A549 (cell line): ENCODE results near the gene PPP2R5C. TPM values are rescaled to one million over a fixed set of nuclear protein-coding genes. Genes with fewer than 3 reads are reported as not detected.

Experiments
- ATAC-seq, 2 experiments: fragments of 200-7000 bp in 1 of 2; fragments of >200 bp in 1 of 2; cut with Nextera tagmentation in 1 of 2; cut with Tn5 transposase in 1 of 2; 3 replicates each; pipeline versions ENCODE4 v1.8.0 to v1.9.1; 2018 to 2020; ENCODE audit warnings: mild to moderate bottlenecking in 1 of 2, moderate library complexity in 1 of 2
- CTCF ChIA-PET: fragments of 300-600 bp; sonication (Branson Sonifier 250); formaldehyde crosslinking; extraction: SDS; loops from one replicate; lab custom pipeline; 2021; ENCODE audit warnings: antibody characterized with exemption, inconsistent platforms; lab: Yijun Ruan, JAX
- POLR2A ChIA-PET: fragments of 350-600 bp; formaldehyde crosslinking; extraction: SDS; loops from one replicate; lab custom pipeline; 2021; ENCODE audit warnings: antibody characterized with exemption, inconsistent platforms; lab: Yijun Ruan, JAX
- DNase-seq, 2 experiments: peaks; one replicate each; pipeline versions ENCODE4 v3.0.0 to v3.0.0-alpha.2; 2011 to 2016; ENCODE audit warnings: low read depth in 1 of 2, low spot score in 1 of 2
- FAIRE-seq: peaks from 2 replicates; lab custom pipeline; 2011; peaks lifted over from hg19 to GRCh38; lab: Jason Lieb, UNC
- H3K27ac ChIP-seq, 2 experiments: fragments of >200 bp; sonication (Bioruptor Twin); formaldehyde crosslinking; 3 replicates each; pipeline ENCODE4 v1.5.1; 2016 to 2017
- H3K4me1 ChIP-seq: fragments of >200 bp; sonication (Bioruptor Twin); formaldehyde crosslinking; 3 replicates; pipeline ENCODE4 v1.6.1; 2016
- H3K4me2 ChIP-seq: fragments of >200 bp; sonication (Bioruptor Twin); formaldehyde crosslinking; 3 replicates; pipeline ENCODE4 v1.6.1; 2016
- H3K4me3 ChIP-seq: fragments of >200 bp; sonication (Bioruptor Twin); formaldehyde crosslinking; 3 replicates; pipeline ENCODE4 v1.5.1; 2016
- H3K9me3 ChIP-seq: fragments of >200 bp; sonication (Bioruptor Twin); formaldehyde crosslinking; 3 replicates; pipeline ENCODE4 v1.6.1; 2016
- CEBPB ChIP-seq, 2 experiments: fragments of >200 bp in 1 of 2; sonication (Bioruptor Twin) in 1 of 2; formaldehyde crosslinking in 1 of 2; IDR thresholded peaks; 2 replicates each; pipeline ENCODE4 v1.6.1; 2012 to 2016
- CHD2 ChIP-seq: fragments of 150-350 bp; IDR thresholded peaks from 2 replicates; pipeline ENCODE4 v1.6.1; 2014; ENCODE audit warnings: low read length; ENCODE audit not compliant: partially characterized antibody
- CHD4 ChIP-seq: fragments of 200-600 bp; sonication (generic); IDR thresholded peaks from 2 replicates; pipeline ENCODE4 v1.6.1; 2016; ENCODE audit warnings: antibody characterized with exemption, mild to moderate bottlenecking, borderline replicate concordance
- EHMT2 ChIP-seq: fragments of 200-600 bp; sonication (generic); IDR thresholded peaks from 2 replicates; pipeline ENCODE4 v1.6.1; 2016; ENCODE audit warnings: antibody characterized with exemption, low read depth, mild to moderate bottlenecking, moderate library complexity
- FOSL2 ChIP-seq, 2 experiments: fragments of 450-650 bp in 1 of 2; fragments of >200 bp in 1 of 2; sonication (Bioruptor Twin) in 1 of 2; formaldehyde crosslinking; IDR thresholded peaks; 2 replicates each; pipeline versions ENCODE4 v1.5.0 to v1.6.1; 2016 to 2020; ENCODE audit warnings: mild to moderate bottlenecking in 1 of 2, moderate library complexity in 1 of 2
- GATA3 ChIP-seq: IDR thresholded peaks from 2 replicates; pipeline ENCODE4 v1.6.1; 2012; ENCODE audit warnings: borderline replicate concordance
- HEYL ChIP-seq: fragments of 250-450 bp; sonication (Bioruptor Pico); IDR thresholded peaks from 2 replicates; pipeline ENCODE4 v1.8.0; 2021; ENCODE audit warnings: mild to moderate bottlenecking, moderate library complexity
- HOXB13 ChIP-seq: fragments of 250-450 bp; sonication (Bioruptor Pico); IDR thresholded peaks from 2 replicates; pipeline ENCODE4 v1.5.0; 2020; ENCODE audit warnings: low read depth, mild to moderate bottlenecking, moderate library complexity
- JUN ChIP-seq, 2 experiments: fragments of >200 bp; sonication (Bioruptor Twin); formaldehyde crosslinking; IDR thresholded peaks; 2 replicates in 1 of 2; 3 replicates in 1 of 2; pipeline ENCODE4 v1.6.1; 2016 to 2017
- JUNB ChIP-seq: fragments of >200 bp; sonication (Bioruptor Twin); formaldehyde crosslinking; IDR thresholded peaks from 2 replicates; pipeline ENCODE4 v1.6.1; 2016
- MAFK ChIP-seq: fragments of 450-650 bp; IDR thresholded peaks from 2 replicates; pipeline ENCODE4 v1.6.1; 2014; ENCODE audit not compliant: partially characterized antibody
- PHF8 ChIP-seq: fragments of 200-600 bp; sonication (generic); IDR thresholded peaks from 2 replicates; pipeline ENCODE4 v1.6.1; 2016; ENCODE audit warnings: low read depth, mild to moderate bottlenecking, antibody characterized with exemption, moderate library complexity, borderline replicate concordance
- POLR2AphosphoS2 ChIP-seq: conservative IDR thresholded peaks from 2 replicates; pipeline ENCODE4 v1.6.1; 2012; ENCODE audit warnings: low read length, improper control_type of control experiment, inconsistent platforms
- RNF2 ChIP-seq: fragments of 200-600 bp; sonication (generic); IDR thresholded peaks from 2 replicates; pipeline ENCODE4 v1.6.1; 2016; ENCODE audit warnings: low read depth, mild to moderate bottlenecking, antibody characterized with exemption, moderate library complexity, borderline replicate concordance
- ZSCAN20 ChIP-seq: fragments of 250-450 bp; sonication (Bioruptor Pico); IDR thresholded peaks from 2 replicates; pipeline ENCODE4 v1.8.0; 2022; ENCODE audit warnings: mild to moderate bottlenecking, moderate library complexity
- WGBS: methylation state at CpG from one replicate; pipeline ENCODE4 v1.1.6; 2017; ENCODE audit errors: missing lambda C conversion rate; 5-methylcytosine and 5-hydroxymethylcytosine counted together
- polyA plus RNA-seq, 4 experiments: library from polyadenylated mRNA; depleted of rRNA in 3 of 4; stranded (reverse); fragments of >200 nt; fragmentation: RNase III in 1 of 4; extraction: RNeasy Plus Mini Kit Qiagen cat#74134 plus additional on column Dnase treatment in 1 of 4; gene quantifications; 2 replicates in 3 of 4; 3 replicates in 1 of 4; pipeline ENCODE4 v1.2.3, GENCODE V29; 2011 to 2017
- small RNA-seq, 6 experiments: library from RNA; depleted of rRNA; stranded (forward); fragments of <200 nt; gene quantifications; one replicate each; pipeline ENCODE3, GENCODE V24; 2012
- TF ChIP-seq, protein P1 (sequence below): fragments of 150-350 bp; IDR thresholded peaks from 2 replicates; pipeline ENCODE4 v1.6.1; 2014; ENCODE audit warnings: low read depth, mild to moderate bottlenecking, low read length

PPP2R5C gene
- polyA plus RNA-seq, 2 of the 4 experiments (the other 2 are of a cell fraction), result 74.8 to 150 TPM

DNA sequence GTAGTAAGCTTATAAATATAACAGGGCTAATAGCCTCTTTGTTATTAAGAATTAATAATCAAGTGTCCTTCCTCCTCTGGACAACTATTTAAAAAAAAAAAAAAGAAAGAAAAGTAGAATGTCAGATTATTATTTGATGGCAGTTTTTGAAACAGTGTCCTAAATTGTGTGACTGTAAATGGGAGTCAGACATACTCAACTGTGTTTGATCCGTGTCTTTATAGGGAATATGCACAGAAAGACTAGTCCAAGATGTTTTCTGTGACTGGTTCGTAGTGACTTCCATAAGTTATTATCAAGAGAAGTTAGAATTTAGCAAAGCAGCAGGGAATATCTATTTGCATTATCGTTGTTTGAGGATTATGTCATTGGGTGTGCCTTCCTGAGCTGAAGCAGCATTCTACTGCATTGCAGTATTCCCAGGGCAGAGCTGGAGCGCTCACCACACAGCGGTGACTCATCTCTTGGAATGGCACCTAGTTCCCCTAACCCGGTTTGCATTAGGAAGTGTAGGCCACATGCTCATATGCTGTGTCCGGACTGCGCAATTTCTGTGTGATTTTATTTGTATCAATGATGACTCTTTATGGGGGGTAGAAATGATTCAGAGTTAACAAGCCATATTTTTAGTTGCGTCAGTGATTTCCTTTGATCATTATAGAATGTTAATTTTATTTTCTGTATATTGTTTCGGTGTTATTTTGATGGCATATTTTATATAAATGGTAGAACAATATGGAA lies 210.8 kb downstream of the PPP2R5C start (continued):
- TF ChIP-seq, protein P1, sequence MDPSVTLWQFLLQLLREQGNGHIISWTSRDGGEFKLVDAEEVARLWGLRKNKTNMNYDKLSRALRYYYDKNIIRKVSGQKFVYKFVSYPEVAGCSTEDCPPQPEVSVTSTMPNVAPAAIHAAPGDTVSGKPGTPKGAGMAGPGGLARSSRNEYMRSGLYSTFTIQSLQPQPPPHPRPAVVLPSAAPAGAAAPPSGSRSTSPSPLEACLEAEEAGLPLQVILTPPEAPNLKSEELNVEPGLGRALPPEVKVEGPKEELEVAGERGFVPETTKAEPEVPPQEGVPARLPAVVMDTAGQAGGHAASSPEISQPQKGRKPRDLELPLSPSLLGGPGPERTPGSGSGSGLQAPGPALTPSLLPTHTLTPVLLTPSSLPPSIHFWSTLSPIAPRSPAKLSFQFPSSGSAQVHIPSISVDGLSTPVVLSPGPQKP, result no peak
- TF ChIP-seq JUN (IDR thresholded peaks at IDR 0.05), result peak; percentile 90 to 95; a peak in 4 of 5 replicates
- no peak for TF ChIP-seq PHF8
- TF ChIP-seq POLR2AphosphoS2, result 0 out of 2 replicates have a peak, but pooled peaks have one; percentile 67
- peak; percentile 65; the same call in 1 of the 2 replicates for TF ChIP-seq GATA3

DNA sequence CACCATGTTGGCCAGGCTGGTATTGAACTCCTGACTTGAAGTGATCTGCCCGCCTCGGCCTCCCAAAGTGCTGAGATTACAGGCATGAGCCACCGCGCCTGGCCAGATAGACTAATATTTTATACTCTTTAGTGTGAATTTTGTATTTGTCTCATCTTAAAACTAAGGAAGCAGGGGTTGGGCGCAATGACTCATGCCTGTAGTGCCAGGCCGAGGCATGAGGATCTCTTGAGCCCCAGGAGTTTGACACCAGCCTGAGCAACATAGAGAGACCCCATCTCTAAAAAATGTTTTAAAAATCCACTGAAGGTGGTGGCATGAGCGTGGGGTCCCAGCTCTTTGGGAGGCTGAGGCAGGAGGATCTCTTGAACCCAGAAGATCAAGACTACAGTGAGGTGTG lies 211.8 kb downstream of the PPP2R5C start:
- WGBS, result 83% methylated on average over 7 of the region's 7 CpGs
- DNase-seq, result no peak
- no peak for ATAC-seq
- FAIRE-seq, result no peak
- Histone ChIP-seq H3K4me3 (no peak overlapping the region), H3K4me1 (peaks cover 79% of the 10 kb centered on the region), H3K4me2 (peak overlapping the region; percentile 79), H3K27ac (peak overlapping the region; percentile 87 to 89), H3K9me3 (no peaks in the 10 kb centered on the region)
- TF ChIP-seq CHD2 (no peak), PHF8 (no peak), CEBPB (IDR thresholded peaks at IDR 0.05) (no peak), JUNB (no peak), HEYL (CRISPR knock-in tag) (no peak), RNF2 (no peak), FOSL2 (IDR thresholded peaks at IDR 0.05) (no peak), FOSL2 (CRISPR knock-in tag; IDR thresholded peaks at IDR 0.05) (peak; percentile 49; the same call in 1 of the 2 replicates)
- ChIA-PET CTCF (interaction anchor here (6.2 kb wide), 1 partner anchor 12 kb away, joined by 37 read pairs; no protein-coding TSS in a partner anchor), POLR2A (interaction anchor here (1.0 kb wide), 1 partner anchor 10 kb away, joined by 4 read pairs; no protein-coding TSS in a partner anchor)

- H3K4me2 ChIP-seq, result no peak overlapping the region
- peaks cover 85% of the 10 kb centered on the region for H3K4me1 ChIP-seq
- ChIA-PET CTCF (interaction anchor here (0.6 to 6.2 kb wide), 5 partner anchors 14 to 1004 kb away, joined by 3 to 37 read pairs (median 4); no protein-coding TSS in a partner anchor), POLR2A (interaction anchor here (1.3 kb wide), 1 partner anchor 10 kb away, joined by 3 read pairs; no protein-coding TSS in a partner anchor)
- no peaks in the 10 kb centered on the region for H3K9me3 ChIP-seq
- peak overlapping the region; percentile 29 to 74; a peak in 4 of 6 replicates for H3K27ac ChIP-seq
- FAIRE-seq (no peak), ATAC-seq (no peak), DNase-seq (no peak)
- TF ChIP-seq HOXB13 (CRISPR knock-in tag), result no peak
- no peak for TF ChIP-seq ZSCAN20 (CRISPR knock-in tag)
- TF ChIP-seq EHMT2, result no peak
- TF ChIP-seq MAFK, result peak; percentile 43
- TF ChIP-seq FOSL2 (IDR thresholded peaks at IDR 0.05), result no peak
- no peak for TF ChIP-seq FOSL2 (CRISPR knock-in tag; IDR thresholded peaks at IDR 0.05)
- no peak for TF ChIP-seq CHD4
- 90% methylated on average over 7 of the region's 7 CpGs for WGBS
- no peak overlapping the region for H3K4me3 ChIP-seq
These were observed 213.7 kb downstream of the PPP2R5C start for GRCh38 chr14:101975231-101975630.

Small RNA genes within 50 kb of the gene (small RNA-seq; reads per million reads assigned to genes)
- gene AL118558.2 (0 to 0.19 (median 0) reads per million in 6 experiments), gene RNU6-790P (0 reads per million in 6 experiments)

Other genes with a start within 250 kb of the PPP2R5C start
- 0.04 TPM in 1 of 2 replicates, not detected in the other for gene DIO3, start 200.2 kb upstream of the PPP2R5C start, polyA plus RNA-seq (2011; rRNA removed)
- 0.08 to 0.09 TPM in 2 of 3 replicates, not detected in the other for gene DIO3, start 200.2 kb upstream of the PPP2R5C start, polyA plus RNA-seq (2017; fragmentation: RNase III; extraction: RNeasy Plus Mini Kit Qiagen cat#74134 plus additional on column Dnase treatment)
- 187 and 379 TPM in 2 replicates for gene DYNC1H1, start 202.9 kb downstream of the PPP2R5C start, polyA plus RNA-seq (2011; rRNA removed)
- 154 to 197 TPM (median 177 TPM) in 3 replicates for gene DYNC1H1, start 202.9 kb downstream of the PPP2R5C start, polyA plus RNA-seq (2017; fragmentation: RNase III; extraction: RNeasy Plus Mini Kit Qiagen cat#74134 plus additional on column Dnase treatment)